Kidney epithelial cell (primary cell): ENCODE data around the gene SLC35G6. TPM values are rescaled to one million over a fixed set of nuclear protein-coding genes. Genes with fewer than 3 reads are reported as not detected.
A peak's percentile ranks its signal among the peaks of the same experiment; 100 is the strongest.

Experiments
- DNase-seq: peaks from one replicate; pipeline ENCODE4 v3.0.0-alpha.2; 2010; ENCODE audit warnings: low read depth
- H3K27me3 ChIP-seq: 2 replicates; pipeline ENCODE4 v1.6.0; 2011; ENCODE audit warnings: low read length; ENCODE audit not compliant: control insufficient read depth, insufficient read depth
- H3K36me3 ChIP-seq: 2 replicates; pipeline ENCODE4 v1.5.1; 2011; ENCODE audit warnings: low read length; ENCODE audit not compliant: control insufficient read depth, insufficient read depth
- H3K4me3 ChIP-seq: 2 replicates; pipeline ENCODE4 v1.5.1; 2011; ENCODE audit warnings: low read depth, mild to moderate bottlenecking, control low read depth, low read length
- total RNA-seq: library from RNA; depleted of rRNA; stranded (reverse); fragments of >200 nt; gene quantifications from 2 replicates; pipeline ENCODE4 v1.2.3, GENCODE V29; 2015
- TF ChIP-seq, protein P1 (sequence below): IDR thresholded peaks from 2 replicates; pipeline ENCODE4 v1.5.1; 2011; ENCODE audit warnings: mild to moderate bottlenecking, moderate library complexity, low read length, control low read depth, inconsistent platforms; ENCODE audit not compliant: insufficient read depth, poor library complexity, severe bottlenecking

The SLC35G6 gene
- total RNA-seq, 1 donor from 2014 or later: not detected

DNA sequence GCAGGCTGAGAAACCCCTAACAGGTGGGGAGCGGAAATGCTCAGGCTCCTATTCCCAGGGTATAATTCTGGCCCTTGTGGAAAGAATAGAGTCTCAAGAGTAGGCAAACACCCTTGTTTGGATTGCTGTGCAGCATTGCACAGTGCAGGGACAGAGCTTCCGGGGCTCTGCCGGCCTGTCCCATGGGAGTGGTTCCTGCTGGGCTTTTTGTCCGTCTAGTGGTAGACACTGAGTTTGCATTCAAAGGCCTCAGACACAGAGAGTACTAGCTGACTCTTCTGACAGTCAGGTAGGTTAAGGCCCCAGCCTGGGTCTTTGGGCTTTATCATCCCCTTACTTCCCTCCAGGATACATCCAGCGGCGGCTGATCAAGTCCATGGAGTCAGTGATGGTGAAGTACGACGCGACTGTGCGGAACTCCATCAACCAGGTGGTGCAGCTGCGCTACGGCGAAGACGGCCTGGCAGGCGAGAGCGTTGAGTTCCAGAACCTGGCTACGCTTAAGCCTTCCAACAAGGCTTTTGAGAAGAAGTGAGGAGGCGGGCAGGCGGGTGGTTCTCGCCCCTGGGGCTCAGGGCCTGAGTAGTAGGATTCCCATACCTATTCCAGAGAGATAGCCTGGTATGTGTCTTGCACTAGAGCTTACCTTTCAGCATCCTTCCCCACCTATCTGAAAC, 21.1 kb downstream of the SLC35G6 start:
- TF ChIP-seq, protein P1, sequence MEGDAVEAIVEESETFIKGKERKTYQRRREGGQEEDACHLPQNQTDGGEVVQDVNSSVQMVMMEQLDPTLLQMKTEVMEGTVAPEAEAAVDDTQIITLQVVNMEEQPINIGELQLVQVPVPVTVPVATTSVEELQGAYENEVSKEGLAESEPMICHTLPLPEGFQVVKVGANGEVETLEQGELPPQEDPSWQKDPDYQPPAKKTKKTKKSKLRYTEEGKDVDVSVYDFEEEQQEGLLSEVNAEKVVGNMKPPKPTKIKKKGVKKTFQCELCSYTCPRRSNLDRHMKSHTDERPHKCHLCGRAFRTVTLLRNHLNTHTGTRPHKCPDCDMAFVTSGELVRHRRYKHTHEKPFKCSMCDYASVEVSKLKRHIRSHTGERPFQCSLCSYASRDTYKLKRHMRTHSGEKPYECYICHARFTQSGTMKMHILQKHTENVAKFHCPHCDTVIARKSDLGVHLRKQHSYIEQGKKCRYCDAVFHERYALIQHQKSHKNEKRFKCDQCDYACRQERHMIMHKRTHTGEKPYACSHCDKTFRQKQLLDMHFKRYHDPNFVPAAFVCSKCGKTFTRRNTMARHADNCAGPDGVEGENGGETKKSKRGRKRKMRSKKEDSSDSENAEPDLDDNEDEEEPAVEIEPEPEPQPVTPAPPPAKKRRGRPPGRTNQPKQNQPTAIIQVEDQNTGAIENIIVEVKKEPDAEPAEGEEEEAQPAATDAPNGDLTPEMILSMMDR: no peak
- no peaks in the 10 kb centered on the region for H3K27me3 ChIP-seq
- H3K4me3 ChIP-seq: no peak overlapping the region
- DNase-seq: no peak
- H3K36me3 ChIP-seq: peaks cover 14% of the 10 kb centered on the region

DNA sequence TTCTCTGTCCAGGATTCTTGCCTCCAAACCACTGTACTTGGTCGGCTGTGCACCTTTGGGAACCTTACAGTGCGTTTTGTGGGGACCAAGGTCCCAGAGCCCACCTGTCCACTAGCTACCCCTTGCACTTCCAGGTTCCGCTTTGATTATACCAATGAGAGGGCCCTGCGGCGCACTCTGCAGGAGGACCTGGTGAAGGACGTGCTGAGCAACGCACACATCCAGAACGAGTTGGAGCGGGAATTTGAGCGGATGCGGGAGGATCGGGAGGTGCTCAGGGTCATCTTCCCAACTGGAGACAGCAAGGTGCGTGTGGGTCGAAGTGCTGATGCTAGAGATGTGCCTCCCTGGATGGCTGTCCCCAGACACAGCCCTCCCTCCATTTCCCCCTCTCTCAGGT, 21.7 kb downstream of the SLC35G6 start:
- H3K4me3 ChIP-seq: no peak overlapping the region
- no peak for DNase-seq
- H3K36me3 ChIP-seq: peaks cover 11% of the 10 kb centered on the region
- no peaks in the 10 kb centered on the region for H3K27me3 ChIP-seq
- TF ChIP-seq, protein P1: peak; percentile 27

DNA sequence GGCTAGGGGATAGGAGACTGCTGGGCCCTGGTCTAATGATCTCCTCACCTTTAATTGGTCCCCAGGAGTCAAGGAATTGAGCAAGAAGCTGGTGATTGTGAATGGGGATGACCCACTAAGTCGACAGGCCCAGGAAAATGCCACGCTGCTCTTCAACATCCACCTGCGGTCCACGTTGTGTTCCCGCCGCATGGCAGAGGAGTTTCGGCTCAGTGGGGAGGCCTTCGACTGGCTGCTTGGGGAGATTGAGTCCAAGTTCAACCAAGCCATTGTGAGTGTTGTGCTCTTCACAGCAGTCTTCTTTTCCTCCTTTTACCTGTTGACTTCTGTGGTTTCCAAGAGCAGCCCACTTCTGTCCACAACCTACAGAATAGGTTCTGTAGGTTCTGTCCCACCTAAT, 22.3 kb downstream of the SLC35G6 start:
- Histone ChIP-seq H3K4me3 (no peak overlapping the region), H3K36me3 (peaks cover 10% of the 10 kb centered on the region), H3K27me3 (no peaks in the 10 kb centered on the region)
- DNase-seq: no peak
- TF ChIP-seq, protein P1: no peak

DNA sequence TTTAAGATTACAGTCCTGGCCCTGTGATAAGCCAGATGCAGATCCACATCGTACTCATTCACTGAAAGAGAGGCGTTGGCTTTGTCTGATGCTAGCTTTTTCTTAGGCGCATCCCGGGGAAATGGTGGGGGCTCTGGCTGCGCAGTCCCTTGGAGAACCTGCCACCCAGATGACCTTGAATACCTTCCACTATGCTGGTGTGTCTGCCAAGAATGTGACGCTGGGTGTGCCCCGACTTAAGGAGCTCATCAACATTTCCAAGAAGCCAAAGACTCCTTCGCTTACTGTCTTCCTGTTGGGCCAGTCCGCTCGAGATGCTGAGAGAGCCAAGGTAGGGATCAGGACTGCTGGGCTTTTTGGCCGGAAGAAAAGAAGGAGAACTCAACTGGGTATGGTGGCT, 26.9 kb downstream of the SLC35G6 start:
- DNase-seq: no peak
- Histone ChIP-seq H3K4me3 (no peak overlapping the region), H3K36me3 (peaks cover 8% of the 10 kb centered on the region), H3K27me3 (no peaks in the 10 kb centered on the region)
- TF ChIP-seq, protein P1: no peak

DNA sequence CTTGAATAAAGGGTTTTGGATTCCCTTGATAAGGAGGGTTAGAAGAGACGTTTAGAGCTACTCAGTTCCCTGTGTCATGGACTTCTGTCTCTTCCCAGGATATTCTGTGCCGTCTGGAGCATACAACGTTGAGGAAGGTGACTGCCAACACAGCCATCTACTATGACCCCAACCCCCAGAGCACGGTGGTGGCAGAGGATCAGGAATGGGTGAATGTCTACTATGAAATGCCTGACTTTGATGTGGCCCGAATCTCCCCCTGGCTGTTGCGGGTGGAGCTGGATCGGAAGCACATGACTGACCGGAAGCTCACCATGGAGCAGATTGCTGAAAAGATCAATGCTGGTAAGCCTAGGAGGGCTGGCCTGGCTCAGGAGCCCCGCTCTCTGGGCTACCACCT, 27.6 kb downstream of the SLC35G6 start:
- DNase-seq: no peak
- no peak overlapping the region for H3K4me3 ChIP-seq
- H3K36me3 ChIP-seq: peaks cover 8% of the 10 kb centered on the region
- no peaks in the 10 kb centered on the region for H3K27me3 ChIP-seq
- TF ChIP-seq, protein P1: no peak

DNA sequence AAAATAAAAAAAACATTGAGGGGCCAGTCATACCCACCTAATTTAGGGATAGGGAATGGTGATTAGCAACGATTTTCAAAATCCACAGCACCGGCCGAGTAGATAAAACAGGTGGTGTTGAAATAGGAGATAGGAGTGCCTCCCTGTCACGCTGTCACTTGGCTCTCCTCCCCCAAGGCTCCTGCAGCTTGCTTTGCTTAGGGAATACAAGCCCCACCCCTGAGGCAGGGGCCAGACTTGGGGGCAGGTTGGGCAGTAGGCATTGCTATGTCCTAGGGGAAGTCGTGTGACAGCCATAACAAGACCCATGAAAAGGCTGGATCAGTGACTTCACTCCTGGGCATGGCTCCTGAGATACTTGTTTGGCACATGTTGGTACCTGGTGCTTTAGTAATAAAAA, 28.7 kb downstream of the SLC35G6 start:
- Histone ChIP-seq H3K4me3 (no peak overlapping the region), H3K36me3 (peaks cover 9% of the 10 kb centered on the region), H3K27me3 (no peaks in the 10 kb centered on the region)
- DNase-seq: no peak
- TF ChIP-seq, protein P1: no peak
